Measurements from ENCODE around the gene AFF3. TPM values are rescaled to one million over a fixed set of nuclear protein-coding genes. Genes with fewer than 3 reads are reported as not detected.

AFF3 gene
- polyA plus RNA-seq, 1 donor (not counting 4 experiments of a cell fraction or from before 2014, with no cell fraction given) = not detected

GRCh38 chr2:100036026-100036425 is 106.4 kb downstream of the AFF3 start:
- Histone ChIP-seq H3K27ac (ENCODE audit: control insufficient read depth, insufficient read depth, low read length) (no peak overlapping the region), H3K9ac (ENCODE audit: control insufficient read depth, extremely low read depth, insufficient read depth, low read length) (no peak overlapping the region), H3K36me3 (ENCODE audit: control insufficient read depth in 2 of 2, extremely low read depth in 1 of 2, insufficient read depth in 2 of 2, low read length in 2 of 2) (no peaks in the 10 kb centered on the region), H3K4me2 (ENCODE audit: control insufficient read depth, extremely low read depth, insufficient read depth, low read depth, low read length) (no peak overlapping the region), H3K79me2 (ENCODE audit: control insufficient read depth, insufficient read depth, low read length) (no peaks in the 10 kb centered on the region), H3K27me3 (ENCODE audit: control insufficient read depth, extremely low read depth, insufficient read depth, low read length) (no peaks in the 10 kb centered on the region), H4K20me1 (ENCODE audit: control insufficient read depth, extremely low read depth, insufficient read depth, low read length) (no peaks in the 10 kb centered on the region), H3K9me1 (ENCODE audit: control insufficient read depth, extremely low read depth, insufficient read depth, low read length) (no peaks in the 10 kb centered on the region), H3K9me3 (ENCODE audit: control insufficient read depth, low read depth, low read length) (no peaks in the 10 kb centered on the region), H3K4me3 (ENCODE audit: control insufficient read depth in 2 of 3, extremely low read depth in 1 of 3, insufficient read depth in 2 of 3, low read depth in 1 of 3, low read length in 3 of 3) (no peak overlapping the region), H2AFZ (ENCODE audit: control insufficient read depth, low read length) (no peak overlapping the region), H3K4me1 (ENCODE audit: control insufficient read depth, extremely low read depth, insufficient read depth, low read length) (no peaks in the 10 kb centered on the region)
- FAIRE-seq (no peak), DNase-seq (ENCODE audit: low read depth, low spot score) (no peak)
- TF ChIP-seq EZH2 (IDR thresholded peaks at IDR 0.05; ENCODE audit: low read length) (no peak), CTCF (optimal IDR thresholded peaks at IDR 0.05 in 1 of 3, IDR thresholded peaks at IDR 0.05 in 1 of 3, conservative IDR thresholded peaks at IDR 0.05 in 1 of 3; ENCODE audit: extremely low read depth in 1 of 3, insufficient read depth in 2 of 3, low read length in 3 of 3) (no peak)
- dilution Hi-C loops (cut with MboI; ENCODE audit: extremely low pct_ligation_motif_present, low sequenced_read_pairs) = no loop called here

GRCh38 chr2:100034431-100034830 is 108.0 kb downstream of the AFF3 start:
- H3K4me2 ChIP-seq (ENCODE audit: control insufficient read depth, extremely low read depth, insufficient read depth, low read depth, low read length) = no peak overlapping the region
- H3K27ac ChIP-seq (ENCODE audit: control insufficient read depth, insufficient read depth, low read length) = no peak overlapping the region
- no peak for FAIRE-seq
- no peaks in the 10 kb centered on the region for H3K9me1 ChIP-seq (ENCODE audit: control insufficient read depth, extremely low read depth, insufficient read depth, low read length)
- H2AFZ ChIP-seq (ENCODE audit: control insufficient read depth, low read length) = no peak overlapping the region
- H3K36me3 ChIP-seq (ENCODE audit: control insufficient read depth in 2 of 2, extremely low read depth in 1 of 2, insufficient read depth in 2 of 2, low read length in 2 of 2) = no peaks in the 10 kb centered on the region
- H3K27me3 ChIP-seq (ENCODE audit: control insufficient read depth, extremely low read depth, insufficient read depth, low read length) = no peaks in the 10 kb centered on the region
- H3K79me2 ChIP-seq (ENCODE audit: control insufficient read depth, insufficient read depth, low read length) = no peaks in the 10 kb centered on the region
- dilution Hi-C loops (cut with MboI; ENCODE audit: extremely low pct_ligation_motif_present, low sequenced_read_pairs) = no loop called here
- TF ChIP-seq EZH2 (IDR thresholded peaks at IDR 0.05; ENCODE audit: low read length) (no peak), CTCF (optimal IDR thresholded peaks at IDR 0.05 in 1 of 3, IDR thresholded peaks at IDR 0.05 in 1 of 3, conservative IDR thresholded peaks at IDR 0.05 in 1 of 3; ENCODE audit: extremely low read depth in 1 of 3, insufficient read depth in 2 of 3, low read length in 3 of 3) (no peak)
- H3K4me3 ChIP-seq (ENCODE audit: control insufficient read depth in 2 of 3, extremely low read depth in 1 of 3, insufficient read depth in 2 of 3, low read depth in 1 of 3, low read length in 3 of 3) = no peak overlapping the region
- no peak for DNase-seq (ENCODE audit: low read depth, low spot score)
- no peaks in the 10 kb centered on the region for H3K9me3 ChIP-seq (ENCODE audit: control insufficient read depth, low read depth, low read length)
- no peaks in the 10 kb centered on the region for H3K4me1 ChIP-seq (ENCODE audit: control insufficient read depth, extremely low read depth, insufficient read depth, low read length)
- H3K9ac ChIP-seq (ENCODE audit: control insufficient read depth, extremely low read depth, insufficient read depth, low read length) = no peak overlapping the region
- no peaks in the 10 kb centered on the region for H4K20me1 ChIP-seq (ENCODE audit: control insufficient read depth, extremely low read depth, insufficient read depth, low read length)

Measured in keratinocyte (primary cell).